ENCODE data around the gene ABCB11. TPM values are rescaled to one million over a fixed set of nuclear protein-coding genes. Genes with fewer than 3 reads are reported as not detected.
"Not testable (repeated sequence)": the region's sequence is repeated elsewhere in the genome, so short reads cannot be mapped to it uniquely, and the experiment has no call there.

The ABCB11 gene
- total RNA-seq, 6 experiments from 2014 or later = 21.3 to 128 (median 54.8) TPM

GRCh38 chr2:169012812-169013627 is 18.1 kb downstream of the ABCB11 start:
- WGBS (ENCODE audit: insufficient coverage, low coverage, low lambda C conversion rate, missing lambda C conversion rate) = 29% methylated on average over 6 of the region's 6 CpGs
- Histone ChIP-seq H3K27me3 (no peaks in the 10 kb centered on the region), H3K27ac (peak overlapping the region; percentile 41 to 80 (median 73)), H3K4me1 (peaks cover 0 to 25% (median 9%) of the 10 kb centered on the region in 4 donors), H3K4me3 (no peak overlapping the region), H3K36me3 (peaks cover 0 to 59% (median 15%) of the 10 kb centered on the region in 4 donors), H3K9me3 (no peaks in the 10 kb centered on the region)
- peak; percentile 52 to 76 (median 68) for ATAC-seq
- no peak for DNase-seq
- no peak for TF ChIP-seq POLR2A (IDR thresholded peaks at IDR 0.05)
- TF ChIP-seq, protein P1, sequence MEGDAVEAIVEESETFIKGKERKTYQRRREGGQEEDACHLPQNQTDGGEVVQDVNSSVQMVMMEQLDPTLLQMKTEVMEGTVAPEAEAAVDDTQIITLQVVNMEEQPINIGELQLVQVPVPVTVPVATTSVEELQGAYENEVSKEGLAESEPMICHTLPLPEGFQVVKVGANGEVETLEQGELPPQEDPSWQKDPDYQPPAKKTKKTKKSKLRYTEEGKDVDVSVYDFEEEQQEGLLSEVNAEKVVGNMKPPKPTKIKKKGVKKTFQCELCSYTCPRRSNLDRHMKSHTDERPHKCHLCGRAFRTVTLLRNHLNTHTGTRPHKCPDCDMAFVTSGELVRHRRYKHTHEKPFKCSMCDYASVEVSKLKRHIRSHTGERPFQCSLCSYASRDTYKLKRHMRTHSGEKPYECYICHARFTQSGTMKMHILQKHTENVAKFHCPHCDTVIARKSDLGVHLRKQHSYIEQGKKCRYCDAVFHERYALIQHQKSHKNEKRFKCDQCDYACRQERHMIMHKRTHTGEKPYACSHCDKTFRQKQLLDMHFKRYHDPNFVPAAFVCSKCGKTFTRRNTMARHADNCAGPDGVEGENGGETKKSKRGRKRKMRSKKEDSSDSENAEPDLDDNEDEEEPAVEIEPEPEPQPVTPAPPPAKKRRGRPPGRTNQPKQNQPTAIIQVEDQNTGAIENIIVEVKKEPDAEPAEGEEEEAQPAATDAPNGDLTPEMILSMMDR (IDR thresholded peaks at IDR 0.05) = no peak
- intact Hi-C loops (cut with DNase I) = no loop called here

- intact Hi-C loops (cut with DNase I); H3K4me3 ChIP-seq; H3K27me3 ChIP-seq; H3K9me3 ChIP-seq: not testable (repeated sequence)
- Histone ChIP-seq H3K4me1 (peaks cover 0 to 25% (median 9%) of the 10 kb centered on the region in 4 donors), H3K36me3 (peaks cover 0 to 52% (median 13%) of the 10 kb centered on the region in 4 donors), H3K27ac (peak overlapping the region; percentile 41 to 80 (median 73))
- WGBS (ENCODE audit: insufficient coverage, low coverage, low lambda C conversion rate, missing lambda C conversion rate) = 39% methylated on average over 4 of the region's 5 CpGs
- DNase-seq (peak in 1 of 3 donors; percentile 38), ATAC-seq (peak; percentile 85 to 94 (median 90))
- peak; percentile 36 for TF ChIP-seq POLR2A (IDR thresholded peaks at IDR 0.05)
Observed at GRCh38 chr2:169012191-169012792, 18.8 kb downstream of the ABCB11 start.

- no peak for TF ChIP-seq POLR2A (IDR thresholded peaks at IDR 0.05)
- TF ChIP-seq, protein P1 (IDR thresholded peaks at IDR 0.05) = no peak
- Histone ChIP-seq H3K4me1 (peaks cover 0 to 25% (median 9%) of the 10 kb centered on the region in 4 donors), H3K9me3 (no peaks in the 10 kb centered on the region), H3K27me3 (no peaks in the 10 kb centered on the region), H3K4me3 (no peak overlapping the region), H3K36me3 (peaks cover 0 to 48% (median 13%) of the 10 kb centered on the region in 4 donors), H3K27ac (peak overlapping the region in 2 of 3 donors; percentile 15 to 80)
- ATAC-seq = no peak
- DNase-seq = no peak
- WGBS (ENCODE audit: insufficient coverage, low coverage, low lambda C conversion rate, missing lambda C conversion rate) = 83% methylated on average over 2 of the region's 2 CpGs
- intact Hi-C loops (cut with DNase I) = no loop called here
Observed at GRCh38 chr2:169011698-169012097, 19.4 kb downstream of the ABCB11 start.

- H3K4me1 ChIP-seq = peaks cover 0 to 25% (median 9%) of the 10 kb centered on the region in 4 donors
- intact Hi-C loops (cut with DNase I) = no loop called here
- H3K27ac ChIP-seq = no peak overlapping the region
- H3K27me3 ChIP-seq = no peaks in the 10 kb centered on the region
- DNase-seq (no peak), ATAC-seq (no peak)
- TF ChIP-seq POLR2A (IDR thresholded peaks at IDR 0.05) = no peak
- TF ChIP-seq, protein P1 (IDR thresholded peaks at IDR 0.05) = no peak
- H3K36me3 ChIP-seq = peaks cover 0 to 41% (median 9%) of the 10 kb centered on the region in 4 donors
- no peaks in the 10 kb centered on the region for H3K9me3 ChIP-seq
- 88% methylated on average over 8 of the region's 8 CpGs for WGBS (ENCODE audit: insufficient coverage, low coverage, low lambda C conversion rate, missing lambda C conversion rate)
- H3K4me3 ChIP-seq = no peak overlapping the region
Observed at GRCh38 chr2:169010633-169011460, 20.3 kb downstream of the ABCB11 start.
